HEK293 (cell line): Measurements from ENCODE around the gene CHRNA1.

Experiments used
- CTCF ChIA-PET: fragments of 350-600 bp; formaldehyde crosslinking; extraction: SDS; loops from one replicate; lab custom pipeline; 2021; ENCODE audit warnings: antibody characterized with exemption; lab: Yijun Ruan, JAX
- POLR2A ChIA-PET: fragments of 300-600 bp; formaldehyde crosslinking; extraction: SDS; loops from one replicate; lab custom pipeline; 2020; ENCODE audit warnings: antibody characterized with exemption, inconsistent platforms; lab: Yijun Ruan, JAX
- H3K27ac ChIP-seq: fragments of 200-500 bp; sonication (Bioruptor generic); 2 replicates; pipeline ENCODE4 v1.5.1; 2014; ENCODE audit warnings: low read depth, low read length, control low read depth, inconsistent platforms; ENCODE audit errors: extremely low read depth
- H3K36me3 ChIP-seq, 2 experiments: fragments of 200-500 bp in 1 of 2; sonication (Bioruptor generic) in 1 of 2; 1 replicate in 1 of 2; 2 replicates in 1 of 2; pipeline ENCODE4 v1.5.1; 2014 to 2017; ENCODE audit warnings: inconsistent platforms in 2 of 2, low read length in 2 of 2; ENCODE audit not compliant: control insufficient read depth in 2 of 2, insufficient read depth in 1 of 2
- H3K4me1 ChIP-seq: fragments of 200-500 bp; sonication (Bioruptor generic); 2 replicates; pipeline ENCODE4 v1.5.1; 2014; ENCODE audit warnings: mild to moderate bottlenecking, low read length, inconsistent platforms; ENCODE audit not compliant: control insufficient read depth, insufficient read depth
- H3K4me3 ChIP-seq: 2 replicates; pipeline ENCODE4 v1.5.1; 2011; ENCODE audit warnings: low read depth, mild to moderate bottlenecking, control low read depth, low read length, moderate library complexity
- H3K9me3 ChIP-seq: fragments of 200-500 bp; sonication (Bioruptor generic); 2 replicates; pipeline ENCODE4 v1.5.1; 2014; ENCODE audit warnings: low read depth, low read length, inconsistent platforms; ENCODE audit not compliant: control insufficient read depth, insufficient read depth
- BCL11A ChIP-seq: fragments of 450-650 bp; formaldehyde crosslinking; IDR thresholded peaks from 2 replicates; pipeline ENCODE4 v1.5.1; 2016; ENCODE audit warnings: low read depth, missing biosample characterization, missing genetic modification characterization
- FEZF1 ChIP-seq: fragments of 450-650 bp; formaldehyde crosslinking; IDR thresholded peaks from 2 replicates; pipeline ENCODE4 v1.5.1; 2016; ENCODE audit warnings: missing biosample characterization, missing genetic modification characterization
- KLF1 ChIP-seq: fragments of 450-650 bp; formaldehyde crosslinking; IDR thresholded peaks from 2 replicates; pipeline ENCODE4 v1.5.1; 2016; ENCODE audit warnings: missing biosample characterization, missing genetic modification characterization
- KLF10 ChIP-seq: fragments of 450-650 bp; IDR thresholded peaks from 2 replicates; pipeline ENCODE4 v1.5.1; 2018; ENCODE audit warnings: missing biosample characterization, mild to moderate bottlenecking, missing genetic modification characterization
- MZF1 ChIP-seq: fragments of 450-650 bp; formaldehyde crosslinking; IDR thresholded peaks from 2 replicates; pipeline ENCODE4 v1.5.1; 2017; ENCODE audit warnings: missing biosample characterization, missing genetic modification characterization, borderline replicate concordance
- PRDM2 ChIP-seq: fragments of 450-650 bp; formaldehyde crosslinking; IDR thresholded peaks from 2 replicates; pipeline ENCODE4 v1.5.1; 2016; ENCODE audit warnings: missing biosample characterization, missing genetic modification characterization, borderline replicate concordance
- SCRT2 ChIP-seq: fragments of 450-650 bp; formaldehyde crosslinking; IDR thresholded peaks from 2 replicates; pipeline ENCODE4 v1.5.1; 2016; ENCODE audit warnings: missing biosample characterization, missing genetic modification characterization
- WT1 ChIP-seq: fragments of 450-650 bp; formaldehyde crosslinking; IDR thresholded peaks from 2 replicates; pipeline ENCODE4 v1.5.1; 2016; ENCODE audit warnings: missing biosample characterization, missing genetic modification characterization
- ZBTB21 ChIP-seq: fragments of 450-650 bp; formaldehyde crosslinking; IDR thresholded peaks from 2 replicates; pipeline ENCODE4 v1.5.1; 2017; ENCODE audit warnings: missing biosample characterization, missing genetic modification characterization
- ZFP69B ChIP-seq: fragments of 450-650 bp; formaldehyde crosslinking; IDR thresholded peaks from 2 replicates; pipeline ENCODE4 v1.5.1; 2016; ENCODE audit warnings: missing biosample characterization, missing genetic modification characterization
- ZNF112 ChIP-seq: fragments of 450-650 bp; formaldehyde crosslinking; IDR thresholded peaks from 2 replicates; pipeline ENCODE4 v1.5.0; 2017; ENCODE audit warnings: missing biosample characterization, missing genetic modification characterization
- ZNF174 ChIP-seq: fragments of 450-650 bp; formaldehyde crosslinking; IDR thresholded peaks from 2 replicates; pipeline ENCODE4 v1.5.0; 2017; ENCODE audit warnings: missing biosample characterization, mild to moderate bottlenecking, missing genetic modification characterization
- ZNF184 ChIP-seq: fragments of 450-650 bp; IDR thresholded peaks from 2 replicates; pipeline ENCODE4 v1.5.1; 2018; ENCODE audit warnings: missing biosample characterization, mild to moderate bottlenecking, missing genetic modification characterization
- ZNF302 ChIP-seq: fragments of 450-650 bp; formaldehyde crosslinking; IDR thresholded peaks from 2 replicates; pipeline ENCODE4 v1.5.1; 2016; ENCODE audit warnings: missing biosample characterization, missing genetic modification characterization, low read depth
- ZNF311 ChIP-seq: fragments of 450-650 bp; formaldehyde crosslinking; IDR thresholded peaks from 2 replicates; pipeline ENCODE4 v1.5.1; 2017; ENCODE audit warnings: missing biosample characterization, missing genetic modification characterization, borderline replicate concordance
- ZNF350 ChIP-seq: fragments of 450-650 bp; formaldehyde crosslinking; IDR thresholded peaks from 2 replicates; pipeline ENCODE4 v1.5.0; 2017; ENCODE audit warnings: missing biosample characterization, mild to moderate bottlenecking, missing genetic modification characterization
- ZNF544 ChIP-seq: fragments of 450-650 bp; formaldehyde crosslinking; IDR thresholded peaks from 2 replicates; pipeline ENCODE4 v1.5.0; 2017; ENCODE audit warnings: missing biosample characterization, missing genetic modification characterization
- ZNF561 ChIP-seq: fragments of 450-650 bp; IDR thresholded peaks from 2 replicates; pipeline ENCODE4 v1.5.1; 2018; ENCODE audit warnings: missing biosample characterization, missing genetic modification characterization, borderline replicate concordance
- ZNF571 ChIP-seq: fragments of 450-650 bp; formaldehyde crosslinking; IDR thresholded peaks from 2 replicates; pipeline ENCODE4 v1.5.0; 2017; ENCODE audit warnings: missing biosample characterization, missing genetic modification characterization
- ZNF624 ChIP-seq: fragments of 450-650 bp; formaldehyde crosslinking; IDR thresholded peaks from 2 replicates; pipeline ENCODE4 v1.5.1; 2017; ENCODE audit warnings: missing biosample characterization, missing genetic modification characterization
- ZNF654 ChIP-seq: fragments of 450-650 bp; formaldehyde crosslinking; IDR thresholded peaks from 2 replicates; pipeline ENCODE4 v1.5.1; 2016; ENCODE audit warnings: low read depth, missing biosample characterization, missing genetic modification characterization
- ZNF677 ChIP-seq: fragments of 450-650 bp; IDR thresholded peaks from 2 replicates; pipeline ENCODE4 v1.5.0; 2018; ENCODE audit warnings: missing biosample characterization, mild to moderate bottlenecking, missing genetic modification characterization, moderate library complexity
- ZNF776 ChIP-seq: fragments of 450-650 bp; formaldehyde crosslinking; IDR thresholded peaks from 2 replicates; pipeline ENCODE4 v1.5.0; 2017; ENCODE audit warnings: missing biosample characterization, missing genetic modification characterization, borderline replicate concordance
- ZNF792 ChIP-seq: fragments of 450-650 bp; formaldehyde crosslinking; IDR thresholded peaks from 2 replicates; pipeline ENCODE4 v1.5.1; 2016; ENCODE audit warnings: missing biosample characterization, missing genetic modification characterization
- ZNF830 ChIP-seq: fragments of 450-650 bp; IDR thresholded peaks from 2 replicates; pipeline ENCODE4 v1.5.0; 2018; ENCODE audit warnings: missing biosample characterization, missing genetic modification characterization, low read depth, mild to moderate bottlenecking, moderate library complexity
- TF ChIP-seq, protein P1 (sequence below): fragments of 450-650 bp; formaldehyde crosslinking; IDR thresholded peaks from 2 replicates; pipeline ENCODE4 v1.5.1; 2016; ENCODE audit warnings: missing biosample characterization, missing genetic modification characterization

CHRNA1 gene

GRCh38 chr2:174717273-174717672 lies 47.0 kb downstream of the CHRNA1 start:
- TF ChIP-seq ZNF350 (tag by site-specific recombination) (no peak), ZNF544 (no peak), KLF10 (tag by site-specific recombination) (no peak), FEZF1 (no peak), KLF1 (tag by site-specific recombination) (no peak), ZNF184 (no peak), ZNF654 (no peak), ZNF112 (tag by site-specific recombination) (no peak), ZNF830 (tag by site-specific recombination) (no peak), ZFP69B (no peak), ZNF776 (no peak), ZBTB21 (tag by site-specific recombination) (no peak)
- Histone ChIP-seq H3K36me3 (no peaks in the 10 kb centered on the region), H3K9me3 (no peaks in the 10 kb centered on the region), H3K4me3 (no peak overlapping the region), H3K27ac (no peak overlapping the region), H3K4me1 (no peaks in the 10 kb centered on the region)
- ChIA-PET CTCF (no interaction called here), POLR2A (no interaction called here)

GRCh38 chr2:174716785-174717184 lies 47.5 kb downstream of the CHRNA1 start:
- ChIA-PET CTCF (no interaction called here), POLR2A (no interaction called here)
- Histone ChIP-seq H3K4me1 (no peaks in the 10 kb centered on the region), H3K4me3 (no peak overlapping the region), H3K9me3 (no peaks in the 10 kb centered on the region), H3K27ac (no peak overlapping the region), H3K36me3 (no peaks in the 10 kb centered on the region)
- TF ChIP-seq PRDM2: no peak

- Histone ChIP-seq H3K4me1 (no peaks in the 10 kb centered on the region), H3K4me3 (no peak overlapping the region), H3K36me3 (no peaks in the 10 kb centered on the region), H3K9me3 (no peaks in the 10 kb centered on the region), H3K27ac (no peak overlapping the region)
- CTCF ChIA-PET: interaction anchor here (1.1 to 3.2 kb wide), 3 partner anchors 13 to 35 kb away, joined by 5 to 10 read pairs (median 6); no protein-coding TSS in a partner anchor
- TF ChIP-seq ZNF677: no peak
- TF ChIP-seq ZNF561: no peak
- TF ChIP-seq ZNF571 (tag by site-specific recombination): no peak
- TF ChIP-seq, protein P1, sequence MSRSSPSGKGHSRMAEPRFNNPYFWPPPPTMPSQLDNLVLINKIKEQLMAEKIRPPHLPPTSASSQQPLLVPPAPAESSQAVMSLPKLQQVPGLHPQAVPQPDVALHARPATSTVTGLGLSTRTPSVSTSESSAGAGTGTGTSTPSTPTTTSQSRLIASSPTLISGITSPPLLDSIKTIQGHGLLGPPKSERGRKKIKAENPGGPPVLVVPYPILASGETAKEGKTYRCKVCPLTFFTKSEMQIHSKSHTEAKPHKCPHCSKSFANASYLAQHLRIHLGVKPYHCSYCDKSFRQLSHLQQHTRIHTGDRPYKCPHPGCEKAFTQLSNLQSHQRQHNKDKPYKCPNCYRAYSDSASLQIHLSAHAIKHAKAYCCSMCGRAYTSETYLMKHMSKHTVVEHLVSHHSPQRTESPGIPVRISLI (tag by site-specific recombination): no peak
- no peak for TF ChIP-seq MZF1
- TF ChIP-seq ZNF174 (tag by site-specific recombination): no peak
- no peak for TF ChIP-seq ZNF311 (tag by site-specific recombination)
- no peak for TF ChIP-seq ZNF302 (tag by site-specific recombination)
- TF ChIP-seq WT1 (tag by site-specific recombination): no peak
- no peak for TF ChIP-seq SCRT2
- TF ChIP-seq BCL11A (tag by site-specific recombination): no peak
- no peak for TF ChIP-seq ZNF792 (tag by site-specific recombination)
- no peak for TF ChIP-seq KLF1 (tag by site-specific recombination)
- TF ChIP-seq ZNF624 (tag by site-specific recombination): no peak
- POLR2A ChIA-PET: no interaction called here
These were observed 50.6 kb downstream of the CHRNA1 start for GRCh38 chr2:174713686-174714085.
